Jurkat, Clone E6-1 (cell line): ENCODE data around the gene PITRM1.

ENCODE experiments used
- DNase-seq: peaks from one replicate; pipeline ENCODE4 v3.0.0-alpha.2; 2011; ENCODE audit warnings: low read depth, low spot score
- H3K4me3 ChIP-seq: 2 replicates; pipeline ENCODE4 v1.5.1; 2011; ENCODE audit warnings: mild to moderate bottlenecking, low read length, control low read depth, moderate library complexity

The PITRM1 gene

DNA sequence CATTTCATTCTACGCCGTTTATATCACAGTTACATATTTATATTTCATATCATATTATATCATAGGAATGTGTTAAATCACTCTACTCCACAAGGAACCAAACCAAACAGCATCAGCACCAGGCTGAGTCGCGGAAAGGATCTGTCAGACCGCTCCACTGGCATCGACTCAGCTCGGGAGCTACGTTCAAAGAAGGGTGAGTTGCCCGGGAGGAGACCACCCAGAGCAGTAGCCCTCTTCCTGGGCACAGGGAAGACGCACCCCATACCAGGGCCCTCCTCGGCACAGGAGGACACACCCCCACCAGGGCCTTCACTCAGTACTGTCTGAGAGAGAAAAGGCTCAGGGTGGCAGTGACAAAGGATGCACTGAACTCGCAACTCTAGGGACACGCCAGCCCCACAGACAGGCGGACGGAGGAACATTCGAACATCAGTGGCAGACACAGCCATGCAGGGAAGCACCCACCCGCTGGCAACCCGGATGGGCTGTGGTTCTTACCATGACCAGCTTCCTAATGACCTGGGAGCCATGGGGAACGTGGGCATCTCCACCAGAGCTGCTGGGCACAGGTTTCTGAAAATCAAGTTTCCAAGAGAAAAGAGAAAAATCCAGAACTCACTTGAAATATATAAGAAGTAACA, 28.7 kb downstream of the PITRM1 start:
- DNase-seq = no peak
- no peak overlapping the region for H3K4me3 ChIP-seq

DNA sequence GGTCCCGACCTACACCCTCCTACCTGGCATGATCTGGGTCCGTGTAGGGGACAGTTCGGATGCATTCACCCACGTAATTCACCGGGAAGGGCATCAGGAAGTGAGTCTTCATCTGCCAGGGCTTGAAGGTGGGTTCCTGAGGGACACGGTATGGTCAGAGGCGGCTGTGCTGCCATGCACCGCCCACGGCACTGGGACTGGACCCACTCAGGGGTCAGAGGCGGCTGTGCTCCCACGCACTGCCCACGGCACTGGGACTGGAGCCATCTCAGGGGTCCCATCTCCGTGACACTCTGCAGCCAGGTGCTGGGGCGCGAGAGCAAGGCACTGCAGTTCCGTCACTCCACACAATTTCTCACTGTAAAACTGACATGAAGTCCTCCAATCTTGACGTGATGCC, 29.2 kb downstream of the PITRM1 start:
- no peak for DNase-seq
- H3K4me3 ChIP-seq = no peak overlapping the region

DNA sequence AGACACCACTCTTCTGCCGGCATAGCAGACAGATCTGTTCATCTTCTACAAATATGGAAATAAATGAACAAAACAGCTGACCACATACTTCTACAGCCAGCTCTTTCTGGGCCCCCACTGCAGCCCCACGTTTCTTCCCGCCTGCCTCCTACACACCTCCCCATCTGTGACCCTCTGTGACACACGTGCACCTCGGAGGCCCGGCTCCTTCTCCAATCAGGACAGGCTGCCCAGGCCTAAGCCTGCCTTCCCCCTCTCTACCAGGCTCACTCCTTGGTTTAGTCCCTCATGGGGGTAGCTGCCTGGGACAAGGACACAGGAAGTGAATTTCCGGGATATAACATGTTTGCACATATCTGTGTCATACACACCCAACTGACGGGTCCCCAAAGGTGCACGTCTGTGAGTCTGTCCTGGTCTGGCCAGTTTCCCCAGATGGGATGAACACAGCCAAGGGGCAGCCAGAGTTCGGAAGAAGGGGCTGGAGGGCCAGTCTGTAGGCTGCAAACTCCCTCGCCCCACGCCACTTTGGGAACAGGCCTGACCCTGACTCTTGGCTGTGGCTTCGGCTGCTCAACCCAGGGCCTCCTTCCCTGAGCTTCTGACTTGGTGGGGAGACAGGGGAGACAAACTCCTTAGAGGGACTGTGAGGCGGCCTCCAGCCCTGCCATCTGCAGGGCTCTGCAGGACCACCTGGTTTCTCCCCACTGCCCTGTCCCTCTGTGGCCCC, 30.3 kb downstream of the PITRM1 start:
- no peak for DNase-seq
- H3K4me3 ChIP-seq = no peak overlapping the region

DNA sequence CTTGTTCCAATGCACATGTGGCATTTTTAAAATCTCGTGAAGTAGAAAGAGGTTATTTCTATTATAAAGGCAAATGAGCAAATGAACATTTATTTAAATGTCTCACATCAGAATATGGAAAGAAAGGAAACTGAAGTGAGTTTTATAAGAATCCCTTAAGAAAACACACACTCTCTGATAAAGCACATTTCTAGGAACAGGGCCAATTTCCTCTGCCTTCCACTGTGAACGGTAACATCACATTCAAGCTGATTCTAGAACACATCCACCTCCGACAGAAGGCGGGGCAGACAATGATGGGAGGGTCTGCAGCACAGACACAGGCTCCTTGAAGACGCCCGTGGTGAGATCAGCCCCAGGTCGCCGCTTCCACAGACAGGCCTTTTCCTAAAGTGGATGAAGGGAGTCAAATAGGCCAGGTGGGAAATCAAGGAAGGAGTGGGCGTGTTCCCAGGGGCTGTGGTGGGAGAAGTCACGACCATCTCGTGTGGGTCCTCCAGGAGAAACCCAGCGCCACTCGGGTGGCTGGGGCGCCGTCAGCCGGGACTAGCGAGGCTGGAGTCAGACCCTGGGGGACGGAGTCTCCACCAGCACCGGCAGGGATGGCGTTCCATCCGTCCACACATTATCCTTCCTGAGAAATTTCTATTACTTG, 31.1 kb downstream of the PITRM1 start:
- no peak for DNase-seq

DNA sequence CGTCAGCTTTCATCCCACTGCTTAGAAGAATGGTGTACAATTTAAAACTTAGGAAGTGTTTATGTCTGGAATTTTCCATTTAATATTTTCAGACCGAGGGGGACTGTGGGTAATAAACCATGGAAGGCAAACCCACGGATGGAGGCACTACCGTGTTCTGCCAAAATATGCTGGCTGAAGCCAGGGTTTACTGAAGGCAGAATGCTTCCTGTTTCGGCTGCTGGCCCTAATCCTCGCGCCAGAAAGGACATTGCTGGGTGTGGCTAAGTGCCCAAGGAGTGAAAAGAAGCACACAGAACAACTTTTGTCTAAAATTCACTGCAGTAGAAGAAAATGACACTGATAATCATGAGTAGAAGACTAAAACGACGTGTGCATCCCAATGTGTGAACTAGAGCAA, 32.3 kb downstream of the PITRM1 start:
- H3K4me3 ChIP-seq = no peak overlapping the region
- no peak for DNase-seq

More for the DNA sequence above, 31.1 kb downstream of the PITRM1 start:
- H3K4me3 ChIP-seq = no peak overlapping the region

DNA sequence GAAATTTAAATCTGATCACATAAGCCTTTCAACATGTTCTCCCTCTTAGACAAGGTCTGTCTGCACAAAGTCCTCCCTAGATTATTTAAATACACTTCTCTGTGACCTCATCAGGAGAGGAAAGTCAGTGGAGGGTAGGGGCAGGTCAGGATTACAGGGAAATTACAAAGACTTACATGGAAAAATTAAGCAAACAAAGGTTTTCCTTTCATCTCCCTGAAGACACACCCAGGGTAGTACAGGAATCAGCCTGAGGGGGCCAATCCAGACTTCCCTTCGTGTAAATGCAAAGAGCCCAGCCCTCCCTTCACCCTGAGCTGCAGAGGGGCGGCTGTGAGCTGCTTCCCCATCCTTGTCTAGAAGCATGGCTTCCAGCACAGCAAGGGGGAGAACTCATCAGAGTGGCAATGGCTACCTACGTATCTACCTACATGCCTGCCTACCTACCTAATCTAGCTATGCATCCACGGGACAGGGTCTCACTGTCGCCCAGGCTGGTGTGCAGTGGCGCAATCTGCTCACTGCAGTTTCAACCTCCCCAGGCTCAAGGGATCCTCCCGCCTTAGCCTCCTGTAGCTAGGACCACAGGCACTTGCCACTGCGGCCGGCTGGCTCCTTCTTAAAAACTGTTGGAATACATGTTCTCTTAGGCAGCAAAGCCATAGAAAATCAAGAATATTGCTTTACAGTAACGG, 33.2 kb downstream of the PITRM1 start:
- H3K4me3 ChIP-seq = no peak overlapping the region
- DNase-seq = no peak

DNA sequence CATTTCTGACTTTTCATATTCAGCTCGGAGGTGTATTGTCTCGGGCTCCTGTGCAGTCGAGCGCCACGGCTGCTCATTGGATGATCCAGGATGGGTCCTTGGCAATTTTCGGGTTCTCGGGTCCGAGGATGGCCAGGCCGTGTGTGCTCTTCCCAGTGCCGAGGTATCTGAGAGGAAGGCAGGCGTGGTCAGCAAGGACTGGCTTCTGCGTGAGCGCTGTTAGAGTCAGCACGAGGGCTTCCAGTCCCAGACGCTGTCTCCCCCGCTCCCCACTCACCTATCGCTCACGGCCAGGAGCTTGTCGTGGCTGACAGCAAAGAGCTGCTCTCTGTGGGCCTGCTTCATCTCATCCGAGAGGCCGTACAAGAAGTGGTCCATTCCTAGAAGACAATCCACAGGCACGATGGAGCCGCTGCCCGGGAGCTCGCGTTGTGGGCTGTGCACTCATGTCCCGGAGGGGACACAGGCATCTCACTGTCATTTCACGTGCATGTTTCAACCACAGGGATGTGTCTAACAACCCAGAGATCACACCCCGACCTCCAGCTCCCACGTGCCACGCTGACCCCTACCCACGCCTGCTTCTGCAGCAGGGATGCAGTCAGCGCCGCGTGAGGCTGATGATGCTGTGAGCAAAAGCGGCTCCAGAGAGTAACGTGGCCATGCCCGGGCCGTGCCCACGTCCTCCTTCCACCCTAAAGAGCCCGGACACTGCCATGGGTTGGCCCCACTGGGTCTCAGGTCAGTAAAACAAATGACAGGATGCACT, 34.4 kb downstream of the PITRM1 start:
- DNase-seq = no peak
- no peak overlapping the region for H3K4me3 ChIP-seq

DNA sequence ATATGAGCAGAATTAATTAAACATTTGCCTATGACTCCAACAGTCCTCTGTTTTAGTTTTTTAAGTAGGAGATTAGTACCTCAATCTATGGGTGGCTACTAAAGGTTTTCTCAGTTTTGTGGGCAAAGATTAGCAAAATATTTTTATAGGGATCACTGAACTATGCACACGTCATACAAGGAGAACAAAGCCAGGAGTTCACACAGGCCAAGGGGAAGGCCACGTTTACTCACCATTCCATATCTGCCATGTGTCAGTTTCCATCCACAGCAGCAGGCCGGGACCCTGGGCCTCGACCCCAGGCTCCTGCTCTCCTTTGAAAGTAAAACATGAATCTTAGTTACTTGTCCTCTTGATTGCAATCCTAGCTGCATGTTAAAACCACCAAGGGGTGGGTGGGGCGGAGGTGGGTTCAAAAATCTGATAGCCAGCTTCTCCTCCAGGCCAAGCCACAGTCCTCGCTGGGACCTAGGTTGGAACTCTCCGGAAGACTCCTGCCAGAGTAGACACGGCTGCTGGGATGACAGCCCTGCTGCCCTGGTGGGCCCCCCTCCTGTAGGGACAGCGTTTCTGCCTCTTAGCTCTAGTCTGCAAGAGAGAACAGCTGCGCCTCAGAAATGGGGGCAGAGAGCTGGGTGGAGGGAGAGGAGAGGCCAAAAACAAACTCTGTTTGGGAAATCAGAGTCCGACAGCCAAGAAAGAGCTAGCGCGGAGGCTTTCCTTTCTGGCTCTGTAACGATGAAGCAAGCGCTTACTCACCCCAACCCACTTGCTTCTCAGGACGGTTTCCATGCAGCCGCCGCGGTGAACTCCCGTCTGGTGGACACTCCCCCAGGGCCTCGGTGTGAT, 35.6 kb downstream of the PITRM1 start:
- H3K4me3 ChIP-seq = no peak overlapping the region
- DNase-seq = no peak

DNA sequence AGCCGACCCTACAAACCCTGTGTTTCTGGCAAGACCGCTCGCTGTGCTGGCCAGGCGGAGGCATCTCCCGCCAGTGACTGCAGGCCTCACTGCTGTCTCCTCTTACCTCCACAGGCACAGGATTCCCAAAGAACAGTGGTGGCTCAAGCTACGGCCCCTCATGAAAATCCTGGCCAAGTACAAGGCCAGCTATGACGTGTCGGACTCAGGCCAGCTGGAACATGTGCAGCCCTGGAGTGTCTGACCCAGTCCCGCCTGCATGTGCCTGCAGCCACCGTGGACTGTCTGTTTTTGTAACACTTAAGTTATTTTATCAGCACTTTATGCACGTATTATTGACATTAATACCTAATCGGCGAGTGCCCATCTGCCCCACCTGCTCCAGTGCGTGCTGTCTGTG, 36.2 kb downstream of the PITRM1 start:
- no peak for DNase-seq

DNA sequence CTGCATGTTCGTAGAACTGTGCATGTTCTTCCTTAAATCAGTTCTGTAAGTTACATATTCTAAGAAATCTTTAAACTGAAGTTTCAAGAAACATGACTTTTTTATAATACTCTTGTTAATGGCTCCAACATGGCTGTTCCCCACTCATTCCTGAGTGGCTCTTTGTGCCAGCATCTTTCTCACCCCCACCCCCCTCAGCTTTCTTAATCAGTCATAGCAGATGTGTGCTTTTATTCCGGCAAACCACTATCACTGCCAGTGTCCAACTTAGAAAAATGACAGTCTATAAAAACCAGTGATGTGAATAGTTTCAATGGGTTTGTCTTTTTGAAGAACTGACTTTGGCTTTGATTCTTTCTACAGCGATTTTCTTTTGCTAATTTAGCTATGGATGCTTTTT, 37.6 kb downstream of the PITRM1 start:
- DNase-seq = no peak
- H3K4me3 ChIP-seq = no peak overlapping the region

More for the DNA sequence above, 36.2 kb downstream of the PITRM1 start:
- H3K4me3 ChIP-seq = no peak overlapping the region

DNA sequence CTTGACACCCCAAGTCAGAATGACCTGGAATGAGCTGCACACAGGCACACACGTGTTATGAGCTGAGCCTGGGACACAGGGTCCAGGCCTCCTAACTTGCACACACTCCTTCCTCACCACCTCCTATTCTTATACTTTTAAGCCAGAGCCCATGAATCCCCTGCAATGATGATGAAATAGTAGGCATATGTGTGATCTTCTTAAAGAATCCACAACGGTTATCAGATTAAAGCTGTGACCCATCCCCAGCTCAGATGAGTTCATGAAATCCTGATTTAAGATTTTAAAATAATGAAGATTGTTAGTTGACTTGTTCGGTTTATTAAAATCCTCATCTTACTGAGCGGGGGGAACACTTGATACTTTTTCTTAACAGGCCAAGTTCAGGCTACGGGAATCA, 38.6 kb downstream of the PITRM1 start:
- DNase-seq = no peak

DNA sequence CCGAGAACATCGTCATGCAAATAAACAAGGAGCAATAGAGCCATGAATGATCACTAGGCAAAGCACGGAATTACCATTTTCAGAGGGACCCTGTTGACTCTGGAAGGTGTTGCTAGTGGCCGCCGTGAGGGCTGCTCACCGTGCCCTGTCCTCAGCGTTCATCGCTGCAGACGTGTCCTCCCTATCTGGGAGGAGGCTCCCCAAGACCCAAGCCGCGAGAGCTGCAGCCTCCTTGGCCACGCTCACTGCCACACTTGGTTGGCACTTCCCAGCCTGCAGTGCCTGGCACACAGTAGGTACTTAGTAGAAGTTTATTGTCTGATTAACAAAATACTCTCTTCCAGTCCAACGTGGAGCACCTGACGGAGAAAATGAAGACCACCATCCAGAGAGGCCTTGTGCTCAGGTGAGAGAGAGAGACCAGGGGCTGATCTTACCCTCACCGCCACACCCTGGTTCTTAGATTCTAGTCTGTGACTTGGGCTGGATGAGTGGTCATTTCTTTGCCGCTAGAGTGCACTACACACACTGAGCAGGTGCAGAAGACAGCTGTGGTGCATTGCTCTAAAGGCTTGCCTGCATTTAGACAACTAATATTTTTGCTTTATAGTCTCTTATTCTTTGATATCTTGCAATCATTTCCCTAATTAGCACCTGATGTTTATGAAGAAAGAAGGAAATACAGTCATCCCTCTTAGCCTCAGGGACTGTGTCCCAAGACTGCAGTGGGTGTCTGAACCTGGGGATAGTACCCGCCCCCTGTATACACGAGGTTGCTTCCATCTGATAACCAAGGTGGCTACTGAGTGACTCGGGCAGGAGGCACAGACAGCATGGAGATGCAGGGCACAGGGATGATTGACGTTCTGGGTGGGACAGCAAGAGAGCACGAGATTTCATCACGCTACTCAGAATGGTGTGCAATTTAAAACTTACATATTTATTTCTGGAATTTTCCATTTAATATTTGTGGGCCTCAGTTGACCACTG, 40.3 kb downstream of the PITRM1 start:
- H3K4me3 ChIP-seq = no peak overlapping the region
- no peak for DNase-seq

More for the DNA sequence above, 38.6 kb downstream of the PITRM1 start:
- no peak overlapping the region for H3K4me3 ChIP-seq

DNA sequence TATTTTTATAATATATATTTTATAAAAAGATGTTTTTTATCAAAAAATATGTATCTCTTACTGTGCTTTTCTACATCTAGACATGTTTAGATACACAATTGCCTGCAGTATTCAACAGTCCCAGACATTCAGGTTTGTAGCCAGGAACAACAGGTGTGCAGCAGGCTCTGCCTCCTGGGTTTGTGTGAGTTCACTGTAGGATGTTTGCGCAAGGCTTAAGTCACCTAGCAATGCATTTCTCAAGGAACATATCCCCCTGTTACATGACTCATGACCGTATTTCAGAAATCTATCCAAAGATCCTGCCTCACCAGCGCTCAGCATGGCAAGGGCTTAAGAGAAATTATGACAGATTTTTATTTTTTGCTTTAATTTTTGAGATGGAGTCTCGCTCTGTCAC, 41.5 kb downstream of the PITRM1 start:
- DNase-seq = no peak
- H3K4me3 ChIP-seq = no peak overlapping the region

DNA sequence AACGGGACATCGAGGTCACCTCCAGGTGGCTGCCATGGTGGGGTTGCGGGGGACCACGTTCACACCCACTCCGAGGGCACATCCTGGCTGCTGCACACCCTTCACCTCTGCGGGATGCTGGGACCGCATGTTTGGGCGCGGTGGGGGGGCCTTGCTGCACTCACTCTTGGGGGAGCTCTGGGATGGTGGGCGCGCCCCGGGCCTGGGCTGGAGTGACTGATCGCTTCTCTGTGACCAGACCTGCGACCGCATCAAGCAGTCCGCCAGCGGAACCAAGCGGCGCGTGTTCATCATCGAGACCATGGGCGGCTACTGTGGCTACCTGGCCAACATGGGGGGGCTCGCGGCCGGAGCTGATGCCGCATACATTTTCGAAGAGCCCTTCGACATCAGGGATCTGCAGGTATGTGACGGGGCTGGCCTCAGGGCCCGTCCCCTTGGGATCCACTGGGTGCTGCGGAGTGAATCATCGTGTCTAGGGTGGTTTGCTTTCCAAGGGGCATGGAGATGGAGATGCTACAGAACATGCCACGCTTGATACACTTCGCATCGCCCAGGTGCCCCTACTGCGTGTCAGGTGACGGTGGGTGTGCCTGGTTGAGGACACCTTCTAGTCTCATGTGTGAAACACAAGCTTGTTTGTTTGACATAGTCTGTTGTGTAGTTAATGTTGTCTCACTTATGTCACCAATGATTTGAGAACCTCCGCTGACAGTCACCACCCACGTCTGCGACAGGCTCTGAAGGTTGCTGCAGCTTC, 42.8 kb downstream of the PITRM1 start:
- DNase-seq = no peak
- no peak overlapping the region for H3K4me3 ChIP-seq

DNA sequence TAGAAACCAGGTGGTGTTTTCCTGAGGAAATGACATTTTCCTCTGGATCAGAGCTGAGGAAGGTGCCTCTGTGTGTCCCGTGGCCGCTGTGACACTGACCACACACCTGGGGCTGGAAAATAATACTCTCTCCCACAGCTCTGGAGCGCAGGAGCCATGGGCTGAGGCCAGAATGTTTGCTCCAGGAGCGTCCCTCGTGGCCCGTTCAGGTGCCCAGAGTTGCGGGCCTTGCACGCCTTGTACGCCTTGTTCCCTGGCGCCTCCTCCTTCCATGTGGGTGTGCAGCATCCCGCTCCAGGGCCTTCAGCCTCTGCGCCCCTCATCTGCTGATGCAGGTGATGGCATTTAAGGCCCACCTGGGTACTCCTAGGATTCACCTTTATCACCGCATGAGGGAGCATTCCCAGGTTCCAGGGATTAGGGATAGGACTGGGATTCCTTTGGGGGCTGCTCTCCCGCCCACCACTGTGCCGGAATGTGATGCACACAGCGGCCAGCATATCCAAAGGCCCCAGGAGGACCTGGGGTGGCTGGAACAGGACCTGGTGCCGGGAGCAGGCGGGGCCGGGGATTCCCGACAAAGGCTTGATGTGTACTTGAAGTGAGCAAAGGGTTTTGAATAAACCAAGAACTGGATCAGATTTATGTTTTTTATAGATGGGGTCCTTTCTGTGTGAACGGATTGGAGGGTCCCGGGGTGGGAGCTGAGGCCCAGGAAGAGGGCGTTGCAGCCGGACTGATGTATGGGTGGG, 44.0 kb downstream of the PITRM1 start:
- DNase-seq = no peak
- no peak overlapping the region for H3K4me3 ChIP-seq

DNA sequence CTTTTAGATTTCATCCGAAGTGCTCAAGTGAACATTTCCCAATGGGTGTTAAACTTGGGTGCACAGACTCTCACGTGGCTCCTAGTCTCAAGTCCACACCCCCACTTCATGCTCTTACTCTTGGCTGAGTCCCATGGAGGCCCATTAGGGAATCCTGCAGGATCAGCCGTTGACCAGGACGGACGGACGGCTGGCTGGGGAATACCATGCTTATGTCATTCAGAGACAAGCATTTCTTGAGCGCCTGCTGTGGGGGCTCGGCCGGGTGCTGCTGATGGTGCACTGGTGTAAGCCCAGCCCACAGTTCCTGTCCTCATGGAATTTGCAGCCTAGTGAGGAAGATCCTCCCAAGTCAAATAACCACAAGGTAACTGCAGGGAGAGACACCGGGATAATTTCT, 44.7 kb downstream of the PITRM1 start:
- DNase-seq = no peak
- no peak overlapping the region for H3K4me3 ChIP-seq
